ENCODE data around the gene CD8B. TPM values are rescaled to one million over a fixed set of nuclear protein-coding genes. Genes with fewer than 3 reads are reported as not detected.

The CD8B gene
- total RNA-seq, 1 donor from 2014 or later, result not detected

GRCh38 chr2:86822668-86823345 lies 38.9 kb downstream of the CD8B start:
- Mint-ChIP-seq H3K4me3 (no peak overlapping the region), H3K9me3 (peaks cover 5% of the 10 kb centered on the region), H3K36me3 (ENCODE audit: low read depth) (no peaks in the 10 kb centered on the region), H3K27ac (ENCODE audit: unreplicated experiment) (no peak overlapping the region), H3K4me1 (peaks cover 23% of the 10 kb centered on the region), H3K27me3 (ENCODE audit: low read depth) (no peaks in the 10 kb centered on the region)
- TF ChIP-seq, protein P1, sequence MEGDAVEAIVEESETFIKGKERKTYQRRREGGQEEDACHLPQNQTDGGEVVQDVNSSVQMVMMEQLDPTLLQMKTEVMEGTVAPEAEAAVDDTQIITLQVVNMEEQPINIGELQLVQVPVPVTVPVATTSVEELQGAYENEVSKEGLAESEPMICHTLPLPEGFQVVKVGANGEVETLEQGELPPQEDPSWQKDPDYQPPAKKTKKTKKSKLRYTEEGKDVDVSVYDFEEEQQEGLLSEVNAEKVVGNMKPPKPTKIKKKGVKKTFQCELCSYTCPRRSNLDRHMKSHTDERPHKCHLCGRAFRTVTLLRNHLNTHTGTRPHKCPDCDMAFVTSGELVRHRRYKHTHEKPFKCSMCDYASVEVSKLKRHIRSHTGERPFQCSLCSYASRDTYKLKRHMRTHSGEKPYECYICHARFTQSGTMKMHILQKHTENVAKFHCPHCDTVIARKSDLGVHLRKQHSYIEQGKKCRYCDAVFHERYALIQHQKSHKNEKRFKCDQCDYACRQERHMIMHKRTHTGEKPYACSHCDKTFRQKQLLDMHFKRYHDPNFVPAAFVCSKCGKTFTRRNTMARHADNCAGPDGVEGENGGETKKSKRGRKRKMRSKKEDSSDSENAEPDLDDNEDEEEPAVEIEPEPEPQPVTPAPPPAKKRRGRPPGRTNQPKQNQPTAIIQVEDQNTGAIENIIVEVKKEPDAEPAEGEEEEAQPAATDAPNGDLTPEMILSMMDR (conservative IDR thresholded peaks at IDR 0.05), result no peak
- no peak for DNase-seq (ENCODE audit: low read depth, low spot score)

DNA sequence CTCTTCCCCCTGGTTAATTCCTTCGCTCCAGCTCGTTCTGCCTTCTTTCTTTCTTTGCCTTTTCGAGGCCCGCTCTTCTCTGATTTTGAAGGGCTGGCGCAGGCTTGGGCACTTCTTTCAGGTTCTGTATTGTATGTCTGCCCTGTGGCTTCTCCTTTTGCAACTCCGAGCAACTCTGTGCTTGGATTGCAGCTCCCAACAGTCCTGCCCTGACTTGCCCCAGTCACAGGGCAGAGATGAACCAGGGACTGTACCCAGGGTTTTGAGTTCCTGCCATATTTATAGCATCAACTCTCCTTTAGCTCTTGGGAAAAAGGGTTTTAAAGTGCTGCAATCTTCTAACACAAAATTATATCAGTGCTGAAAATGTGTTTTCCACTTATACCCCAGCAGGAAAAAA lies 39.8 kb downstream of the CD8B start:
- TF ChIP-seq, protein P1 (conservative IDR thresholded peaks at IDR 0.05), result no peak
- Mint-ChIP-seq H3K27ac (ENCODE audit: unreplicated experiment) (no peak overlapping the region), H3K36me3 (ENCODE audit: low read depth) (no peaks in the 10 kb centered on the region), H3K4me3 (no peak overlapping the region), H3K27me3 (ENCODE audit: low read depth) (no peaks in the 10 kb centered on the region), H3K4me1 (peaks cover 23% of the 10 kb centered on the region), H3K9me3 (peaks cover 5% of the 10 kb centered on the region)
- no peak for DNase-seq (ENCODE audit: low read depth, low spot score)

GRCh38 chr2:86821306-86821705 lies 40.4 kb downstream of the CD8B start:
- DNase-seq (ENCODE audit: low read depth, low spot score), result no peak
- Mint-ChIP-seq H3K27me3 (ENCODE audit: low read depth) (no peaks in the 10 kb centered on the region), H3K4me3 (no peak overlapping the region), H3K36me3 (ENCODE audit: low read depth) (no peaks in the 10 kb centered on the region), H3K4me1 (peaks cover 22% of the 10 kb centered on the region), H3K9me3 (peaks cover 5% of the 10 kb centered on the region), H3K27ac (ENCODE audit: unreplicated experiment) (no peak overlapping the region)
- TF ChIP-seq, protein P1 (conservative IDR thresholded peaks at IDR 0.05), result no peak

- Mint-ChIP-seq H3K4me3 (no peak overlapping the region), H3K27me3 (ENCODE audit: low read depth) (no peaks in the 10 kb centered on the region)
Observed at GRCh38 chr2:86818957-86819356, 42.7 kb downstream of the CD8B start.

DNA sequence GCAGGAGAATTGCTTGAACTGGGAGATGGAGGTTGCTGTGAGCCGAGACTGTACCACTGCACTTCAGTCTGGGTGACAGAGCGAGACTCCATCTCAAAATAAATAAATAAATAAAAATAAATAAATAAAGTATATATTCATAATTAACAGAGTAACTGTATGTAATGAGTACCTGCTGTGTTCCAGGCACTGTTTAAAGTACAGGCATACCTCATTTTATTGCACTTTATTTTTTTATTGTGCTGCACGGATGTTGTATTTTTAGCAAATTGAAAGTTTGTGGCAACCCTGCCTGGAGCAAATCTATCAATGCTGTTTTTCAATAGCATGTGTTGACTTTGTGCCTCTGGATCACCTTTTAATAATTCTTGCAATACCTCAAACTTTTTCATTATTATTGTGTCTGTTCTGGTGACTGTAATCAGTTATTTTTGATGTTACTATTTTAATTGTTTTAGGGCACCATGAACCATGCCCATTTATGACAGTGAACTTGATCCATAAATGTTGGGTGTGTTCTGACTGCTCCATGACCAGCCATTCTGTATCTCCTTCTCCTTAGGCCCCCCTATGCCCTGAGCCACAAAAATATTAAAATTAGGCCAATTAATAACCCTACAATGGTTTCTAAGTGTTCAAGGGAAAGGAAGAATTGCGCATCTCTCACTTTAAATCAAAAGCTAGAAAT lies 43.4 kb downstream of the CD8B start:
- no peak overlapping the region for H3K27ac Mint-ChIP-seq (ENCODE audit: unreplicated experiment)
- no peak for DNase-seq (ENCODE audit: low read depth, low spot score)
- TF ChIP-seq, protein P1 (conservative IDR thresholded peaks at IDR 0.05), result no peak
- peaks cover 5% of the 10 kb centered on the region for H3K9me3 Mint-ChIP-seq
- no peak overlapping the region for H3K4me3 Mint-ChIP-seq
- no peaks in the 10 kb centered on the region for H3K36me3 Mint-ChIP-seq (ENCODE audit: low read depth)
- no peaks in the 10 kb centered on the region for H3K4me1 Mint-ChIP-seq
- H3K27me3 Mint-ChIP-seq (ENCODE audit: low read depth), result no peaks in the 10 kb centered on the region

More at GRCh38 chr2:86818957-86819356, 42.7 kb downstream of the CD8B start:
- H3K36me3 Mint-ChIP-seq (ENCODE audit: low read depth), result no peaks in the 10 kb centered on the region
- peaks cover 6% of the 10 kb centered on the region for H3K4me1 Mint-ChIP-seq
- TF ChIP-seq, protein P1 (conservative IDR thresholded peaks at IDR 0.05), result no peak
- H3K9me3 Mint-ChIP-seq, result peaks cover 5% of the 10 kb centered on the region
- H3K27ac Mint-ChIP-seq (ENCODE audit: unreplicated experiment), result no peak overlapping the region
- no peak for DNase-seq (ENCODE audit: low read depth, low spot score)
